Esophagus squamous epithelium (tissue), 5 donors: ENCODE results near the gene PCSK6. TPM values are rescaled to one million over a fixed set of nuclear protein-coding genes. Genes with fewer than 3 reads are reported as not detected.

Source experiments
- DNase-seq: peaks from one replicate; lab custom pipeline; 2025; lab: John Stamatoyannopoulos, UW
- H3K27ac ChIP-seq, 4 donors: fragments of 200-600 bp; sonication (generic); one replicate each; pipeline ENCODE4 v1.5.1; 2016 to 2019; ENCODE audit warnings: mild to moderate bottlenecking in 1 of 4
- H3K27me3 ChIP-seq, 4 donors: fragments of 200-600 bp; sonication (generic); 1 replicate in 3 of 4; 2 replicates in 1 of 4; pipeline versions ENCODE4 v1.5.1 to v1.6.0; 2017 to 2021; ENCODE audit warnings: antibody characterized with exemption in 1 of 4
- H3K36me3 ChIP-seq, 3 donors: fragments of 200-600 bp; sonication (generic); one replicate each; pipeline ENCODE4 v1.5.1; 2016 to 2019
- H3K4me1 ChIP-seq, 3 donors: fragments of 200-600 bp; sonication (generic); one replicate each; pipeline ENCODE4 v1.5.1; 2017 to 2019
- H3K4me3 ChIP-seq, 4 donors: fragments of 200-600 bp; sonication (generic); 1 replicate in 3 of 4; 2 replicates in 1 of 4; pipeline ENCODE4 v1.5.1; 2016 to 2019; ENCODE audit warnings: mild to moderate bottlenecking in 2 of 4, moderate library complexity in 1 of 4
- H3K9me3 ChIP-seq, 3 donors: fragments of 200-600 bp; sonication (generic); one replicate each; pipeline ENCODE4 v1.5.1; 2016 to 2019
- CTCF ChIP-seq, 6 experiments: fragments of 450-650 bp in 4 of 6; fragments of 200-600 bp in 2 of 6; sonication (generic) in 2 of 6; IDR thresholded peaks; one replicate each; pipeline ENCODE4 v1.5.1; 2016 to 2019; ENCODE audit warnings: antibody characterized with exemption in 6 of 6, mild to moderate bottlenecking in 4 of 6, moderate library complexity in 4 of 6
- POLR2A ChIP-seq, 4 donors: fragments of 450-650 bp; IDR thresholded peaks; one replicate each; pipeline ENCODE4 v1.6.1; 2017; ENCODE audit warnings: antibody characterized with exemption in 4 of 4, mild to moderate bottlenecking in 4 of 4, moderate library complexity in 3 of 4
- WGBS, 2 donors: methylation state at CpG; one replicate each; pipeline ENCODE4 v1.1.5; 2018; 5-methylcytosine and 5-hydroxymethylcytosine counted together
- intact Hi-C: fragments of 100-400 bp; cut with DNase I; formaldehyde crosslinking; loops from one replicate; pipeline ENCODE4 v1.15.0; 2022
- total RNA-seq, 4 donors: library from RNA; depleted of rRNA; stranded (reverse); fragments of >200 nt; gene quantifications; one replicate each; pipeline ENCODE4 v1.1.0, GENCODE V29; 2016
- donor health status: DM: yes; HTN: yes; CAD: no.

The PCSK6 gene
- total RNA-seq, 4 donors from 2014 or later = 5.1 to 13.8 (median 9.2) TPM

- TF ChIP-seq POLR2A (IDR thresholded peaks at IDR 0.05) (no peak), CTCF (IDR thresholded peaks at IDR 0.05) (no peak)
These were observed 99.0 kb downstream of the PCSK6 start for GRCh38 chr15:101390462-101390861.

GRCh38 chr15:101390060-101390459 lies 99.4 kb downstream of the PCSK6 start:
- H3K27me3 ChIP-seq = peaks cover 0 to 5% (median 0%) of the 10 kb centered on the region in 4 donors
- 78 to 92% methylated on average over 2 to 7 of the region's 9 CpGs for WGBS, 2 donors
- intact Hi-C loops = no loop called here
- no peaks in the 10 kb centered on the region for H3K9me3 ChIP-seq
- no peaks in the 10 kb centered on the region for H3K4me1 ChIP-seq
- no peaks in the 10 kb centered on the region for H3K36me3 ChIP-seq
- H3K4me3 ChIP-seq = no peak overlapping the region
- no peak for DNase-seq
- H3K27ac ChIP-seq = no peak overlapping the region
- no peak for TF ChIP-seq POLR2A (IDR thresholded peaks at IDR 0.05)
- TF ChIP-seq CTCF (IDR thresholded peaks at IDR 0.05) = no peak

More at GRCh38 chr15:101390462-101390861, 99.0 kb downstream of the PCSK6 start:
- H3K27ac ChIP-seq = no peak overlapping the region
- no peak overlapping the region for H3K4me3 ChIP-seq
- peaks cover 0 to 5% (median 0%) of the 10 kb centered on the region in 4 donors for H3K27me3 ChIP-seq
- intact Hi-C loops = no loop called here
- H3K9me3 ChIP-seq = no peaks in the 10 kb centered on the region
- H3K4me1 ChIP-seq = no peaks in the 10 kb centered on the region
- no peaks in the 10 kb centered on the region for H3K36me3 ChIP-seq
- 69 to 85% methylated on average over 6 to 7 of the region's 8 CpGs for WGBS, 2 donors
- no peak for DNase-seq

GRCh38 chr15:101389362-101389761 lies 100.1 kb downstream of the PCSK6 start:
- no peak for TF ChIP-seq POLR2A (IDR thresholded peaks at IDR 0.05)
- H3K27me3 ChIP-seq = peaks cover 0 to 5% (median 0%) of the 10 kb centered on the region in 4 donors
- intact Hi-C loops = no loop called here
- WGBS, 2 donors = 91 to 92% methylated on average over 8 to 9 of the region's 9 CpGs
- no peak overlapping the region for H3K4me3 ChIP-seq
- no peaks in the 10 kb centered on the region for H3K9me3 ChIP-seq
- DNase-seq = no peak
- H3K36me3 ChIP-seq = no peaks in the 10 kb centered on the region
- H3K27ac ChIP-seq = no peak overlapping the region
- no peaks in the 10 kb centered on the region for H3K4me1 ChIP-seq

- no peaks in the 10 kb centered on the region for H3K36me3 ChIP-seq
- H3K27ac ChIP-seq = no peak overlapping the region
- no peaks in the 10 kb centered on the region for H3K4me1 ChIP-seq
- TF ChIP-seq CTCF (IDR thresholded peaks at IDR 0.05) (no peak), POLR2A (IDR thresholded peaks at IDR 0.05) (no peak)
- no peak for DNase-seq
- no peaks in the 10 kb centered on the region for H3K9me3 ChIP-seq
- peaks cover 0 to 5% (median 0%) of the 10 kb centered on the region in 4 donors for H3K27me3 ChIP-seq
- 83% methylated on average over 6 of the region's 6 CpGs for WGBS, 2 donors
- intact Hi-C loops = no loop called here
- no peak overlapping the region for H3K4me3 ChIP-seq
These were observed 101.5 kb downstream of the PCSK6 start for GRCh38 chr15:101388046-101388445.

- H3K36me3 ChIP-seq = no peaks in the 10 kb centered on the region
- peaks cover 0 to 5% (median 0%) of the 10 kb centered on the region in 4 donors for H3K27me3 ChIP-seq
- no peaks in the 10 kb centered on the region for H3K4me1 ChIP-seq
- no peak overlapping the region for H3K4me3 ChIP-seq
- DNase-seq = no peak
- TF ChIP-seq POLR2A (IDR thresholded peaks at IDR 0.05) (no peak), CTCF (IDR thresholded peaks at IDR 0.05) (no peak)
- WGBS, 2 donors = 76 to 78% methylated on average over 6 to 8 of the region's 9 CpGs
- H3K9me3 ChIP-seq = no peaks in the 10 kb centered on the region
- intact Hi-C loops = no loop called here
- no peak overlapping the region for H3K27ac ChIP-seq
These were observed 101.9 kb downstream of the PCSK6 start for GRCh38 chr15:101387574-101387973.

GRCh38 chr15:101386967-101387366 lies 102.5 kb downstream of the PCSK6 start:
- Histone ChIP-seq H3K27ac (no peak overlapping the region), H3K27me3 (peaks cover 0 to 5% (median 0%) of the 10 kb centered on the region in 4 donors), H3K4me3 (no peak overlapping the region), H3K4me1 (no peaks in the 10 kb centered on the region), H3K36me3 (no peaks in the 10 kb centered on the region), H3K9me3 (no peaks in the 10 kb centered on the region)
- DNase-seq = no peak
- TF ChIP-seq CTCF (IDR thresholded peaks at IDR 0.05) (no peak), POLR2A (IDR thresholded peaks at IDR 0.05) (no peak)
- WGBS, 2 donors = 76 to 78% methylated on average over 6 to 10 of the region's 10 CpGs
- intact Hi-C loops = no loop called here
